Measurements from ENCODE around the gene HRH3.

DNA sequence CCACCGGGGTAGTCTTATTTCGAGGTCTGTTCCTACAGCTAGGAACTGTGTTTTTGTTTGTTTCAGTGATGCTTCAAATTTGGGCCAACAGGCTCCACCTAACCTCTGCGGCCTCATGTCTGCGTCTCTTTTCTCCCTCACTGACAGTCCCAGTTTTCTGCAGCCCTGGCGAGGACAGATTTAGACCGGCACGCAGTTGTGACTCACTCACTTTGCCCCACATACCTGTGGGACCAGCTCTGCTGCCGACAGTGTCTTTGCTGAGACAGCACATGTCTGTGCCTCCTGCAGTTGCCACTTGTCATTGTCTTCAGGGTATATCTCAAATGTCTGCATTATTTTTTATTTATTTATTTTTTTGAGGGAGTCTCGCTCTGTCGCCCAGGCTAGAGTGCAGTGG lies 47.5 kb upstream of the HRH3 start:
- TF ChIP-seq POLR2AphosphoS5 (IDR thresholded peaks at IDR 0.05) (no peak), TAF1 (IDR thresholded peaks at IDR 0.05; ENCODE audit: low read depth) (no peak), SMC3 (conservative IDR thresholded peaks at IDR 0.05; ENCODE audit: poor library complexity) (no peak), RAD21 (conservative IDR thresholded peaks at IDR 0.05) (no peak), EZH2 (IDR thresholded peaks at IDR 0.05; ENCODE audit: borderline replicate concordance, insufficient read depth, low read length, poor library complexity, severe bottlenecking) (no peak)
- TF ChIP-seq, protein P1, sequence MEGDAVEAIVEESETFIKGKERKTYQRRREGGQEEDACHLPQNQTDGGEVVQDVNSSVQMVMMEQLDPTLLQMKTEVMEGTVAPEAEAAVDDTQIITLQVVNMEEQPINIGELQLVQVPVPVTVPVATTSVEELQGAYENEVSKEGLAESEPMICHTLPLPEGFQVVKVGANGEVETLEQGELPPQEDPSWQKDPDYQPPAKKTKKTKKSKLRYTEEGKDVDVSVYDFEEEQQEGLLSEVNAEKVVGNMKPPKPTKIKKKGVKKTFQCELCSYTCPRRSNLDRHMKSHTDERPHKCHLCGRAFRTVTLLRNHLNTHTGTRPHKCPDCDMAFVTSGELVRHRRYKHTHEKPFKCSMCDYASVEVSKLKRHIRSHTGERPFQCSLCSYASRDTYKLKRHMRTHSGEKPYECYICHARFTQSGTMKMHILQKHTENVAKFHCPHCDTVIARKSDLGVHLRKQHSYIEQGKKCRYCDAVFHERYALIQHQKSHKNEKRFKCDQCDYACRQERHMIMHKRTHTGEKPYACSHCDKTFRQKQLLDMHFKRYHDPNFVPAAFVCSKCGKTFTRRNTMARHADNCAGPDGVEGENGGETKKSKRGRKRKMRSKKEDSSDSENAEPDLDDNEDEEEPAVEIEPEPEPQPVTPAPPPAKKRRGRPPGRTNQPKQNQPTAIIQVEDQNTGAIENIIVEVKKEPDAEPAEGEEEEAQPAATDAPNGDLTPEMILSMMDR (IDR thresholded peaks at IDR 0.05; ENCODE audit: poor library complexity, severe bottlenecking) = no peak
- TF ChIP-seq, protein P2, sequence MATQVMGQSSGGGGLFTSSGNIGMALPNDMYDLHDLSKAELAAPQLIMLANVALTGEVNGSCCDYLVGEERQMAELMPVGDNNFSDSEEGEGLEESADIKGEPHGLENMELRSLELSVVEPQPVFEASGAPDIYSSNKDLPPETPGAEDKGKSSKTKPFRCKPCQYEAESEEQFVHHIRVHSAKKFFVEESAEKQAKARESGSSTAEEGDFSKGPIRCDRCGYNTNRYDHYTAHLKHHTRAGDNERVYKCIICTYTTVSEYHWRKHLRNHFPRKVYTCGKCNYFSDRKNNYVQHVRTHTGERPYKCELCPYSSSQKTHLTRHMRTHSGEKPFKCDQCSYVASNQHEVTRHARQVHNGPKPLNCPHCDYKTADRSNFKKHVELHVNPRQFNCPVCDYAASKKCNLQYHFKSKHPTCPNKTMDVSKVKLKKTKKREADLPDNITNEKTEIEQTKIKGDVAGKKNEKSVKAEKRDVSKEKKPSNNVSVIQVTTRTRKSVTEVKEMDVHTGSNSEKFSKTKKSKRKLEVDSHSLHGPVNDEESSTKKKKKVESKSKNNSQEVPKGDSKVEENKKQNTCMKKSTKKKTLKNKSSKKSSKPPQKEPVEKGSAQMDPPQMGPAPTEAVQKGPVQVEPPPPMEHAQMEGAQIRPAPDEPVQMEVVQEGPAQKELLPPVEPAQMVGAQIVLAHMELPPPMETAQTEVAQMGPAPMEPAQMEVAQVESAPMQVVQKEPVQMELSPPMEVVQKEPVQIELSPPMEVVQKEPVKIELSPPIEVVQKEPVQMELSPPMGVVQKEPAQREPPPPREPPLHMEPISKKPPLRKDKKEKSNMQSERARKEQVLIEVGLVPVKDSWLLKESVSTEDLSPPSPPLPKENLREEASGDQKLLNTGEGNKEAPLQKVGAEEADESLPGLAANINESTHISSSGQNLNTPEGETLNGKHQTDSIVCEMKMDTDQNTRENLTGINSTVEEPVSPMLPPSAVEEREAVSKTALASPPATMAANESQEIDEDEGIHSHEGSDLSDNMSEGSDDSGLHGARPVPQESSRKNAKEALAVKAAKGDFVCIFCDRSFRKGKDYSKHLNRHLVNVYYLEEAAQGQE (IDR thresholded peaks at IDR 0.05; ENCODE audit: borderline replicate concordance) = no peak
